K562 (cell line): Measurements from ENCODE around the gene FBXW2. TPM values are rescaled to one million over a fixed set of nuclear protein-coding genes. Genes with fewer than 3 reads are reported as not detected.

Experiments
- ATAC-seq: fragments of 200-7000 bp; cut with Tn5 transposase; 3 replicates; pipeline ENCODE4 v1.9.1; 2020; ENCODE audit warnings: moderate library complexity
- BruUV-seq: library from RNA; stranded (reverse); fragments of 400-500 nt; replicated peaks from 2 replicates; lab custom pipeline; 2021; lab: Mats Ljungman, UMichigan
- CTCF ChIA-PET: fragments of 300-600 bp; formaldehyde crosslinking; extraction: SDS; loops from one replicate; lab custom pipeline; 2021; ENCODE audit warnings: low intra/inter-chr PET ratio; lab: Yijun Ruan, JAX
- POLR2A ChIA-PET: fragments of 300-600, 350-650 bp; sonication (Branson Sonifier 250); formaldehyde crosslinking; extraction: SDS; loops from one replicate; lab custom pipeline; 2021; ENCODE audit warnings: antibody characterized with exemption, inconsistent platforms; lab: Yijun Ruan, JAX
- DNase-seq, 4 experiments: peaks; one replicate each; pipeline versions ENCODE4 v3.0.0 to v3.0.0-alpha.2; 2011 to 2018; ENCODE audit warnings: low spot score in 3 of 4, mixed read lengths in 3 of 4; ENCODE audit errors: extremely low read depth in 1 of 4
- FAIRE-seq: peaks from 2 replicates; lab custom pipeline; 2011; peaks lifted over from hg19 to GRCh38; lab: Jason Lieb, UNC
- H2AFZ ChIP-seq: 2 replicates; pipeline ENCODE4 v1.6.0; 2011; ENCODE audit warnings: low read depth, low read length, control low read depth, inconsistent platforms
- H3K27ac ChIP-seq: fragments of 200-600 bp; 3 replicates; pipeline ENCODE4 v1.8.0; 2011; ENCODE audit warnings: low read depth, mild to moderate bottlenecking, control low read depth, inconsistent platforms, low read length, moderate library complexity, mixed read lengths; ENCODE audit errors: extremely low read depth
- H3K27me3 ChIP-seq, 2 experiments: fragments of 300-600 bp in 1 of 2; 2 replicates in 1 of 2; 3 replicates in 1 of 2; pipeline versions ENCODE4 v1.6.0 to v1.8.0; 2011; ENCODE audit warnings: inconsistent platforms in 2 of 2, low read length in 2 of 2, mild to moderate bottlenecking in 1 of 2, mixed read lengths in 1 of 2, moderate library complexity in 1 of 2; ENCODE audit not compliant: control insufficient read depth in 2 of 2, insufficient read depth in 2 of 2
- H3K36me3 ChIP-seq: fragments of 300-600 bp; 3 replicates; pipeline ENCODE4 v1.8.0; 2011; ENCODE audit warnings: mild to moderate bottlenecking, low read length, inconsistent platforms; ENCODE audit not compliant: control insufficient read depth, insufficient read depth
- H3K4me1 ChIP-seq, 2 experiments: fragments of 200-600 bp in 1 of 2; replicated peaks in 1 of 2; 2 replicates in 1 of 2; 3 replicates in 1 of 2; pipeline versions ENCODE4 v1.5.1 to v1.8.0; 2011; ENCODE audit warnings: inconsistent platforms in 2 of 2, low read length in 2 of 2, mild to moderate bottlenecking in 1 of 2, mixed read lengths in 1 of 2, moderate library complexity in 1 of 2; ENCODE audit not compliant: control insufficient read depth in 2 of 2, insufficient read depth in 2 of 2
- H3K4me2 ChIP-seq: 2 replicates; pipeline ENCODE4 v1.6.1; 2011; ENCODE audit warnings: low read length, control low read depth, inconsistent platforms, mixed read lengths; ENCODE audit not compliant: insufficient read depth
- H3K4me3 ChIP-seq: fragments of 200-600 bp; sonication (generic), shearing (Covaris generic); 2 replicates; pipeline ENCODE4 v1.5.1; 2016; ENCODE audit warnings: control low read depth, inconsistent platforms
- H3K79me2 ChIP-seq: fragments of 200-600 bp; 3 replicates; pipeline ENCODE4 v1.8.0; 2011; ENCODE audit warnings: low read length, inconsistent platforms; ENCODE audit not compliant: control insufficient read depth, insufficient read depth
- H3K9ac ChIP-seq, 2 experiments: 2 replicates each; pipeline versions ENCODE4 v1.6.0 to v1.6.1; 2011; ENCODE audit warnings: low read depth in 2 of 2, low read length in 2 of 2, control low read depth in 1 of 2, inconsistent platforms in 1 of 2, mild to moderate bottlenecking in 1 of 2, mixed read lengths in 1 of 2; ENCODE audit not compliant: insufficient read depth in 1 of 2
- H3K9me1 ChIP-seq: one replicate; pipeline ENCODE4 v1.6.0; 2011; ENCODE audit warnings: inconsistent platforms, mild to moderate bottlenecking, low read length, moderate library complexity; ENCODE audit not compliant: control insufficient read depth, insufficient read depth
- H3K9me3 ChIP-seq: replicated peaks from 2 replicates; pipeline ENCODE4 v1.5.1; 2011; ENCODE audit warnings: low read depth, low read length, inconsistent platforms; ENCODE audit not compliant: control insufficient read depth, insufficient read depth
- H4K20me1 ChIP-seq: replicated peaks from 2 replicates; pipeline ENCODE4 v1.6.1; 2011; ENCODE audit warnings: low read length, inconsistent platforms, mixed read lengths; ENCODE audit not compliant: control insufficient read depth, insufficient read depth
- BDP1 ChIP-seq: IDR thresholded peaks from 3 replicates; pipeline ENCODE4 v1.6.1; 2011; ENCODE audit not compliant: insufficient read length, insufficient read depth
- BRD4 ChIP-seq: fragments of 200-600 bp; sonication (generic); IDR thresholded peaks from 2 replicates; pipeline ENCODE4 v1.6.1; 2017; ENCODE audit warnings: inconsistent platforms
- CBX5 ChIP-seq: IDR thresholded peaks from 2 replicates; pipeline ENCODE4 v1.6.1; 2014; ENCODE audit warnings: low read depth, borderline replicate concordance
- CCAR2 ChIP-seq: fragments of 200-400 bp; formaldehyde crosslinking; IDR thresholded peaks from 2 replicates; pipeline ENCODE4 v1.6.1; 2017; ENCODE audit warnings: mild to moderate bottlenecking, low read depth, low read length
- CEBPB ChIP-seq: fragments of 450-650 bp; IDR thresholded peaks from 2 replicates; pipeline ENCODE4 v1.6.1; 2016; ENCODE audit warnings: missing genetic modification characterization, missing compliant biosample characterization
- ELF1 ChIP-seq: fragments of 200-800 bp; sonication (Bioruptor generic); IDR thresholded peaks from 2 replicates; pipeline ENCODE4 v1.6.1; 2016; ENCODE audit warnings: missing genetic modification characterization, missing compliant biosample characterization
- FOXM1 ChIP-seq, 2 experiments: fragments of 450-650 bp in 1 of 2; sonication (generic) in 1 of 2; formaldehyde crosslinking in 1 of 2; IDR thresholded peaks; 2 replicates each; pipeline versions ENCODE4 v1.6.1 to v1.9.0; 2017 to 2022; ENCODE audit warnings: low read depth in 2 of 2, mild to moderate bottlenecking in 2 of 2, missing genetic modification reagents in 1 of 2, moderate library complexity in 1 of 2
- FOXP1 ChIP-seq: sonication (generic); formaldehyde crosslinking; IDR thresholded peaks from 2 replicates; pipeline ENCODE4 v1.8.0; 2022; ENCODE audit warnings: mild to moderate bottlenecking, missing genetic modification reagents
- HDGF ChIP-seq: fragments of 450-650 bp; IDR thresholded peaks from 2 replicates; pipeline ENCODE4 v1.6.1; 2016
- KHSRP ChIP-seq: fragments of 450-650 bp; IDR thresholded peaks from 2 replicates; pipeline ENCODE4 v1.6.1; 2017
- MTA1 ChIP-seq: fragments of 450-650 bp; IDR thresholded peaks from 2 replicates; pipeline ENCODE4 v1.6.1; 2017; ENCODE audit warnings: borderline replicate concordance
- MTA3 ChIP-seq: fragments of 450-650 bp; formaldehyde crosslinking; IDR thresholded peaks from 2 replicates; pipeline ENCODE4 v1.6.1; 2017; ENCODE audit warnings: mild to moderate bottlenecking, borderline replicate concordance
- NR4A1 ChIP-seq, 2 experiments: fragments of 250-450 bp in 1 of 2; fragments of 450-650 bp in 1 of 2; sonication (Bioruptor Pico) in 1 of 2; IDR thresholded peaks; 2 replicates each; pipeline versions ENCODE4 v1.4.0 to v1.6.1; 2016 to 2020; ENCODE audit warnings: mild to moderate bottlenecking in 2 of 2, missing compliant biosample characterization in 1 of 2, missing genetic modification characterization in 1 of 2, moderate library complexity in 1 of 2
- RAD21 ChIP-seq, 2 experiments: fragments of 250-450 bp in 1 of 2; fragments of 450-650 bp in 1 of 2; sonication (Bioruptor Pico) in 1 of 2; formaldehyde crosslinking in 1 of 2; IDR thresholded peaks in 1 of 2; conservative IDR thresholded peaks in 1 of 2; 2 replicates each; pipeline versions ENCODE4 v1.4.0 to v1.8.0; 2020 to 2022; ENCODE audit warnings: mild to moderate bottlenecking in 2 of 2, moderate library complexity in 1 of 2
- RB1 ChIP-seq: fragments of 450-650 bp; IDR thresholded peaks from 2 replicates; pipeline ENCODE4 v1.6.1; 2017; ENCODE audit warnings: low read depth, mild to moderate bottlenecking
- SLC30A9 ChIP-seq: fragments of 250-450 bp; sonication (Bioruptor Pico); IDR thresholded peaks from 2 replicates; pipeline ENCODE4 v1.8.0; 2022; ENCODE audit warnings: mild to moderate bottlenecking, moderate library complexity
- SMARCA5 ChIP-seq: fragments of 450-650 bp; IDR thresholded peaks from 2 replicates; pipeline ENCODE4 v1.6.1; 2016
- SRSF1 ChIP-seq: fragments of 200-400 bp; formaldehyde crosslinking; IDR thresholded peaks from 2 replicates; pipeline ENCODE4 v1.6.1; 2017; ENCODE audit warnings: mild to moderate bottlenecking, low read depth, low read length, moderate library complexity
- TEAD2 ChIP-seq: fragments of 450-650 bp; IDR thresholded peaks from 2 replicates; pipeline ENCODE4 v1.6.1; 2016; ENCODE audit warnings: missing genetic modification characterization, control low read depth, missing compliant biosample characterization
- THRAP3 ChIP-seq: fragments of 450-650 bp; IDR thresholded peaks from 2 replicates; pipeline ENCODE4 v1.6.1; 2016; ENCODE audit warnings: mild to moderate bottlenecking, inconsistent platforms, borderline replicate concordance
- ZNF586 ChIP-seq: fragments of 450-650 bp; formaldehyde crosslinking; conservative IDR thresholded peaks from 2 replicates; pipeline ENCODE4 v1.4.0; 2020; ENCODE audit warnings: mild to moderate bottlenecking, moderate library complexity
- WGBS: fragments of 100-300 bp; shearing (Covaris generic); methylation state at CpG from one replicate; pipeline ENCODE4 v1.1.6; 2016; ENCODE audit warnings: low coverage, mixed read lengths; ENCODE audit not compliant: insufficient coverage; ENCODE audit errors: missing lambda C conversion rate; 5-methylcytosine and 5-hydroxymethylcytosine counted together
- in situ Hi-C: fragments of 300-500 bp; cut with MboI; formaldehyde crosslinking; loops from 4 replicates; pipeline ENCODE4 v1.15.0; 2018; ENCODE audit warnings: inconsistent platforms, mixed read lengths
- intact Hi-C: fragments of 100-400 bp; cut with micrococcal nuclease; formaldehyde crosslinking; loops from 2 replicates; pipeline ENCODE4 v1.14.2; 2022
- polyA plus RNA-seq, 8 experiments: library from polyadenylated mRNA; depleted of rRNA in 4 of 8; stranded (reverse) in 5 of 8; unstranded in 3 of 8; fragments of >200 nt; fragmentation: Nextera tagmentation in 2 of 8; fragmentation: Illumina TruSeq in 1 of 8; extraction: Ambion mirVana in 2 of 8; extraction: Trizol in 1 of 8; gene quantifications; 2 replicates each; pipeline versions ENCODE4 v1.2.1 to v1.2.3, GENCODE V29; 2011 to 2014; ENCODE audit warnings: inconsistent platforms in 1 of 8, missing spikeins in 1 of 8
- total RNA-seq, 7 experiments: library from RNA; depleted of rRNA in 6 of 7; stranded (reverse); fragments of >200 nt in 6 of 7; fragmentation: Illumina TruSeq in 2 of 7; extraction: Trizol in 2 of 7; gene quantifications; 2 replicates each; pipeline versions ENCODE4 v1.2.1 to v1.2.3, GENCODE V29; 2011 to 2021; ENCODE audit warnings: low replicate concordance in 1 of 7
- TF ChIP-seq, protein P1 (sequence below): sonication (generic); formaldehyde crosslinking; IDR thresholded peaks from 2 replicates; pipeline ENCODE4 v1.8.0; 2022; ENCODE audit warnings: missing genetic modification reagents, mild to moderate bottlenecking, moderate library complexity, borderline replicate concordance
- TF ChIP-seq, protein P2 (sequence below): fragments of 450-650 bp; formaldehyde crosslinking; IDR thresholded peaks from 2 replicates; pipeline ENCODE4 v1.4.0; 2020; ENCODE audit warnings: mild to moderate bottlenecking, mixed read lengths

The FBXW2 gene
- total and polyA plus RNA-seq, 9 of the 15 experiments (the other 6 are each of a cell fraction or from before 2014, with no cell fraction given): 2.5 to 57.8 (median 28.1) TPM

DNA sequence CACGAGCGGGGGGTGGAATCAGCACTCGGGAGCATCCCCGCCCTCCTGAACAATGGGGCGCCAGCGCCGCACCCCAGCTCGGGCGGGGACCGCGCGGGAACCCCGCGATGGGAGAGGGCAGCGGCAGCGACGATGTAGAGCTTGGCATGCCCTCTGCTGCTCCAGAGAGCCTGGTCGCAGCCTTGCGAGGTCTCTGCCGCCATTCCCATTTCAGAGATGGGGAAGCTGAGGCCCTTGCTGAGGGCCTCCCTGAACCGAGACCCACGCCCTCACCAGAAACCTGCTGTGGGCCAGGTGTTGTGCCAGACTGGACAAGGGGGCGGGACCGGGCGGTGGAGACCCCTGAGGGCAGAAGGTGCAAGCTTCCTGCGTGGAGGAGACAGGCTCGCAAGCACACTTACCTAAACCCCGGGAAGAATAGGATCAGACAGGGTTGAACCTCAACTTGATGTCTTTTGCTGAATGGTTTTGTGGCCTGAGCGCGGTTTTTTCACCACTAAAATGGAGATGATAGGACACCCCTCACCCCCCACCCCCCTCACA lies 78.3 kb downstream of the FBXW2 start:
- Histone ChIP-seq H4K20me1 (no peaks in the 10 kb centered on the region; the same call in 1 of the 2 replicates), H3K4me1 (peaks cover 19 to 29% of the 10 kb centered on the region in 2 experiments; a peak in 4 of 5 replicates), H3K4me3 (peak overlapping the region; percentile 75), H3K9ac (peak overlapping the region; percentile 64 to 90; a peak in 3 of 4 replicates), H3K27me3 (no peaks in the 10 kb centered on the region), H2AFZ (peak overlapping the region; percentile 96), H3K4me2 (peak overlapping the region; percentile 73), H3K9me3 (no peaks in the 10 kb centered on the region), H3K27ac (peak overlapping the region; percentile 61), H3K36me3 (no peaks in the 10 kb centered on the region), H3K9me1 (no peaks in the 10 kb centered on the region), H3K79me2 (peaks cover 34% of the 10 kb centered on the region; the same call in 2 of the 3 replicates)
- peak in 1 of 4 experiments; percentile 19 for DNase-seq
- ChIA-PET POLR2A (interaction anchor here (0.6 to 1.2 kb wide), 6 partner anchors 9 to 358 kb away, joined by 3 to 7 read pairs (median 3); no protein-coding TSS in a partner anchor), CTCF (no interaction called here)
- WGBS: 16% methylated on average over 25 of the region's 30 CpGs
- in situ Hi-C loops: no loop called here
- FAIRE-seq: no peak
- intact Hi-C loops: no loop called here
- BruUV-seq: no TSS peak
- peak; percentile 18 for ATAC-seq
- TF ChIP-seq ZNF586 (CRISPR knock-in tag): no peak
- TF ChIP-seq MTA3: no peak
- TF ChIP-seq, protein P1, sequence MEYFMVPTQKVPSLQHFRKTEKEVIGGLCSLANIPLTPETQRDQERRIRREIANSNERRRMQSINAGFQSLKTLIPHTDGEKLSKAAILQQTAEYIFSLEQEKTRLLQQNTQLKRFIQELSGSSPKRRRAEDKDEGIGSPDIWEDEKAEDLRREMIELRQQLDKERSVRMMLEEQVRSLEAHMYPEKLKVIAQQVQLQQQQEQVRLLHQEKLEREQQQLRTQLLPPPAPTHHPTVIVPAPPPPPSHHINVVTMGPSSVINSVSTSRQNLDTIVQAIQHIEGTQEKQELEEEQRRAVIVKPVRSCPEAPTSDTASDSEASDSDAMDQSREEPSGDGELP (CRISPR knock-in tag): peak; percentile 18; the same call in 1 of the 2 replicates
- TF ChIP-seq BDP1: no peak
- 0 out of 2 replicates have a peak, but pooled peaks have one; percentile 48 for TF ChIP-seq BRD4
- TF ChIP-seq CBX5: no peak
- no peak for TF ChIP-seq SRSF1
- no peak for TF ChIP-seq FOXM1 (IDR thresholded peaks at IDR 0.05; ENCODE audit: low read depth)
- TF ChIP-seq FOXM1 (CRISPR knock-in tag; IDR thresholded peaks at IDR 0.05; ENCODE audit: low read depth): no peak
- TF ChIP-seq CEBPB (tag): no peak
- no peak for TF ChIP-seq THRAP3
- TF ChIP-seq KHSRP: no peak
- TF ChIP-seq RAD21 (CRISPR knock-in tag; conservative IDR thresholded peaks at IDR 0.05 in 1 of 2, IDR thresholded peaks at IDR 0.05 in 1 of 2): no peak
- TF ChIP-seq, protein P2, sequence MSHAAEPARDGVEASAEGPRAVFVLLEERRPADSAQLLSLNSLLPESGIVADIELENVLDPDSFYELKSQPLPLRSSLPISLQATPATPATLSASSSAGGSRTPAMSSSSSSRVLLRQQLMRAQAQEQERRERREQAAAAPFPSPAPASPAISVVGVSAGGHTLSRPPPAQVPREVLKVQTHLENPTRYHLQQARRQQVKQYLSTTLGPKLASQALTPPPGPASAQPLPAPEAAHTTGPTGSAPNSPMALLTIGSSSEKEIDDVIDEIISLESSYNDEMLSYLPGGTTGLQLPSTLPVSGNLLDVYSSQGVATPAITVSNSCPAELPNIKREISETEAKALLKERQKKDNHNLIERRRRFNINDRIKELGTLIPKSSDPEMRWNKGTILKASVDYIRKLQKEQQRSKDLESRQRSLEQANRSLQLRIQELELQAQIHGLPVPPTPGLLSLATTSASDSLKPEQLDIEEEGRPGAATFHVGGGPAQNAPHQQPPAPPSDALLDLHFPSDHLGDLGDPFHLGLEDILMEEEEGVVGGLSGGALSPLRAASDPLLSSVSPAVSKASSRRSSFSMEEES (CRISPR knock-in tag): no peak
- no peak for TF ChIP-seq MTA1
- TF ChIP-seq HDGF: peak; percentile 92
- TF ChIP-seq SMARCA5: peak; percentile 94
- TF ChIP-seq NR4A1 (CRISPR knock-in tag; IDR thresholded peaks at IDR 0.05): no peak; the same call in 1 of the 2 replicates
- no peak for TF ChIP-seq NR4A1 (tag; IDR thresholded peaks at IDR 0.05)
- no peak for TF ChIP-seq CCAR2
- TF ChIP-seq FOXP1 (CRISPR knock-in tag): no peak
- no peak for TF ChIP-seq ELF1 (tag)
- no peak for TF ChIP-seq TEAD2 (tag)
- 0 out of 2 replicates have a peak, but pooled peaks have one; percentile 4 for TF ChIP-seq RB1
- no peak for TF ChIP-seq SLC30A9
